ENCODE measurements around the gene EMP1. TPM values are rescaled to one million over a fixed set of nuclear protein-coding genes. Genes with fewer than 3 reads are reported as not detected.

The EMP1 gene
- total RNA-seq, 3 donors from 2014 or later: 245 to 680 (median 667) TPM

GRCh38 chr12:13248964-13249363, 52.4 kb downstream of the EMP1 start:
- DNase-seq (no peak), ATAC-seq (peak; percentile 7)
- Histone ChIP-seq H3K9me3 (no peaks in the 10 kb centered on the region), H3K4me1 (ENCODE audit: low read depth) (no peaks in the 10 kb centered on the region), H3K4me3 (no peak overlapping the region), H3K36me3 (ENCODE audit: low read depth) (no peaks in the 10 kb centered on the region)
- intact Hi-C loops (cut with DNase I, micrococcal nuclease): no loop called here
- TF ChIP-seq, protein P1, sequence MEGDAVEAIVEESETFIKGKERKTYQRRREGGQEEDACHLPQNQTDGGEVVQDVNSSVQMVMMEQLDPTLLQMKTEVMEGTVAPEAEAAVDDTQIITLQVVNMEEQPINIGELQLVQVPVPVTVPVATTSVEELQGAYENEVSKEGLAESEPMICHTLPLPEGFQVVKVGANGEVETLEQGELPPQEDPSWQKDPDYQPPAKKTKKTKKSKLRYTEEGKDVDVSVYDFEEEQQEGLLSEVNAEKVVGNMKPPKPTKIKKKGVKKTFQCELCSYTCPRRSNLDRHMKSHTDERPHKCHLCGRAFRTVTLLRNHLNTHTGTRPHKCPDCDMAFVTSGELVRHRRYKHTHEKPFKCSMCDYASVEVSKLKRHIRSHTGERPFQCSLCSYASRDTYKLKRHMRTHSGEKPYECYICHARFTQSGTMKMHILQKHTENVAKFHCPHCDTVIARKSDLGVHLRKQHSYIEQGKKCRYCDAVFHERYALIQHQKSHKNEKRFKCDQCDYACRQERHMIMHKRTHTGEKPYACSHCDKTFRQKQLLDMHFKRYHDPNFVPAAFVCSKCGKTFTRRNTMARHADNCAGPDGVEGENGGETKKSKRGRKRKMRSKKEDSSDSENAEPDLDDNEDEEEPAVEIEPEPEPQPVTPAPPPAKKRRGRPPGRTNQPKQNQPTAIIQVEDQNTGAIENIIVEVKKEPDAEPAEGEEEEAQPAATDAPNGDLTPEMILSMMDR (IDR thresholded peaks at IDR 0.05): no peak

GRCh38 chr12:13250416-13250815, 53.9 kb downstream of the EMP1 start:
- Histone ChIP-seq H3K4me3 (no peak overlapping the region), H3K9me3 (no peaks in the 10 kb centered on the region), H3K4me1 (ENCODE audit: low read depth) (no peaks in the 10 kb centered on the region), H3K36me3 (ENCODE audit: low read depth) (no peaks in the 10 kb centered on the region)
- DNase-seq (no peak), ATAC-seq (peak; percentile 44)
- TF ChIP-seq, protein P1 (IDR thresholded peaks at IDR 0.05): no peak
- intact Hi-C loops (cut with DNase I, micrococcal nuclease): no loop called here

DNA sequence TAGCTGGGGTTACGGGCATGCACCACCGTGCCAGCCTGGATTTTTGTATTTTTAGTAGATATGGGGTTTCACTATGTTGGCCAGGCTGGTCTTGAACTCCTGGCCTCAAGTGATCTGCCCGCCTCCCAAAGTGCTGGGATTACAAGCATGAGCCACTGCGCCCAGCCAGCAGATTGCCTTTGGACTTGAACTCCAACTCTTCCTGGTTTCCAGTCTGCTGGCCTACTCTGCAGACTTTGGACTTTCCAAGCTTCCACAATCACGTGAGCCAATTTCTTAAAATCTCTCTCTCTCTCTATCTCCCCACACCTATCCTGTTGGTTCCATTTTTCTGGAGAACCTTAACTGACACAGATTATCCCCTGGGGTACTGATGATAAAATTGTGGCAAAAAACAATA, 55.0 kb downstream of the EMP1 start:
- ATAC-seq: peak; percentile 59
- DNase-seq: peak in 2 of 3 donors; percentile 46 to 50
- no peak overlapping the region for H3K4me3 ChIP-seq

GRCh38 chr12:13252024-13252423, 55.5 kb downstream of the EMP1 start:
- Histone ChIP-seq H3K4me1 (ENCODE audit: low read depth) (peaks cover 4% of the 10 kb centered on the region), H3K36me3 (ENCODE audit: low read depth) (no peaks in the 10 kb centered on the region), H3K4me3 (no peak overlapping the region), H3K9me3 (no peaks in the 10 kb centered on the region)
- TF ChIP-seq, protein P1 (IDR thresholded peaks at IDR 0.05): no peak
- DNase-seq (no peak), ATAC-seq (peak; percentile 60)
- intact Hi-C loops (cut with DNase I, micrococcal nuclease): no loop called here

More for the DNA sequence above, 55.0 kb downstream of the EMP1 start:
- H3K36me3 ChIP-seq (ENCODE audit: low read depth): no peaks in the 10 kb centered on the region
- H3K9me3 ChIP-seq: no peaks in the 10 kb centered on the region
- intact Hi-C loops (cut with DNase I, micrococcal nuclease): no loop called here
- peaks cover 4% of the 10 kb centered on the region for H3K4me1 ChIP-seq (ENCODE audit: low read depth)
- TF ChIP-seq, protein P1 (IDR thresholded peaks at IDR 0.05): no peak

DNA sequence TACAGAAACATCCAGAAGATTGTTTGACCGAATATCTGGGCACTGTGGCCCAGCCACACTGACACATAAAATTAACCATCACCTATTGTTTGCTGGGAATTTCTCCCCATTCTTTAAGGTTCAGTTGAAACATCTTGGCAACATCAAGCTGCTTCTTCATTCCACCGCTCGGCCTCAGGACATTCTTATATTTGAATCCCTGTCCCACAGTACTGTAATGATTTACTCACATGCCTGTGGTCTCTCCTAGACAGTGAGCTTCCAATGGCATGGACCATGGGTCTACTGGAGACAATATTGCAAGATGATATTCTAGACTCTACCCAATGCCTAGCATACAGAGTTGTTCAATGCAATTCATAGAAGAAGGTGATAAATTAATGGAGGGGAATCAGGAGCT, 56.1 kb downstream of the EMP1 start:
- Histone ChIP-seq H3K4me1 (ENCODE audit: low read depth) (peaks cover 4% of the 10 kb centered on the region), H3K36me3 (ENCODE audit: low read depth) (no peaks in the 10 kb centered on the region), H3K9me3 (no peaks in the 10 kb centered on the region), H3K4me3 (no peak overlapping the region)
- DNase-seq (no peak), ATAC-seq (no peak)
- intact Hi-C loops (cut with DNase I, micrococcal nuclease): no loop called here
- TF ChIP-seq, protein P1 (IDR thresholded peaks at IDR 0.05): no peak

Data from mucosa of descending colon (tissue), 3 donors.